B cell (primary cell): ENCODE data around the gene CCL3. TPM values are rescaled to one million over a fixed set of nuclear protein-coding genes. Genes with fewer than 3 reads are reported as not detected.

Source experiments
- ATAC-seq: fragments of 200-7000 bp; cut with Tn5 transposase; one replicate; pipeline ENCODE4 v1.10.0; 2021; ENCODE audit warnings: low read depth, mild to moderate bottlenecking, moderate number of reproducible peaks, moderate library complexity
- CTCF ChIA-PET: fragments of 350-600 bp; sonication (Branson Sonifier 250); formaldehyde crosslinking; loops from one replicate; lab custom pipeline; 2021; ENCODE audit warnings: antibody characterized with exemption, inconsistent platforms; lab: Charles Lee
- POLR2A ChIA-PET: fragments of 350-600 bp; sonication (Branson Sonifier 250); formaldehyde crosslinking; loops from one replicate; lab custom pipeline; 2021; ENCODE audit warnings: antibody characterized with exemption; lab: Charles Lee
- DNase-seq: peaks from one replicate; pipeline ENCODE4 v3.0.0; 2013
- H2AFZ ChIP-seq: 2 replicates; pipeline ENCODE4 v1.6.1; 2012; ENCODE audit warnings: mild to moderate bottlenecking, low read depth, low read length; ENCODE audit not compliant: insufficient read depth, poor library complexity, severe bottlenecking
- H3K27ac ChIP-seq, 2 donors: 1 replicate in 1 of 2; 2 replicates in 1 of 2; pipeline ENCODE4 v1.5.1; 2012 to 2013; ENCODE audit warnings: low read length in 2 of 2, mild to moderate bottlenecking in 2 of 2, moderate library complexity in 1 of 2
- H3K27me3 ChIP-seq, 4 experiments: fragments of 200-600 bp in 1 of 4; sonication (generic) in 1 of 4; replicated peaks in 1 of 4; 1 replicate in 2 of 4; 2 replicates in 2 of 4; pipeline versions ENCODE4 v1.6.1 to v1.7.0; 2013 to 2016; ENCODE audit warnings: low read length in 3 of 4, mild to moderate bottlenecking in 2 of 4, mixed read lengths in 1 of 4, moderate library complexity in 1 of 4; ENCODE audit not compliant: insufficient read depth in 4 of 4, control insufficient read depth in 3 of 4; ENCODE audit errors: control extremely low read depth in 1 of 4
- H3K36me3 ChIP-seq, 2 experiments: replicated peaks in 1 of 2; 1 replicate in 1 of 2; 2 replicates in 1 of 2; pipeline versions ENCODE4 v1.6.1 to v1.7.1; 2013; ENCODE audit warnings: low read length in 1 of 2; ENCODE audit not compliant: insufficient read depth in 2 of 2, control insufficient read depth in 1 of 2; ENCODE audit errors: control extremely low read depth in 1 of 2, extremely low read depth in 1 of 2
- H3K4me1 ChIP-seq, 2 donors: fragments of 200-600 bp in 1 of 2; sonication (generic) in 1 of 2; 1 replicate in 1 of 2; 2 replicates in 1 of 2; pipeline versions ENCODE4 v1.5.1 to v1.6.1; 2013 to 2017; ENCODE audit warnings: low read length in 2 of 2; ENCODE audit not compliant: control insufficient read depth in 2 of 2, insufficient read depth in 2 of 2
- H3K4me2 ChIP-seq: replicated peaks from 2 replicates; pipeline ENCODE3; 2012; ENCODE audit warnings: mild to moderate bottlenecking, low read depth, low read length; ENCODE audit not compliant: poor library complexity, severe bottlenecking
- H3K4me3 ChIP-seq, 5 experiments: fragments of 200-600 bp in 1 of 5; sonication (generic) in 1 of 5; 1 replicate in 3 of 5; 2 replicates in 2 of 5; pipeline versions ENCODE4 v1.5.1 to v1.7.0; 2011 to 2016; ENCODE audit warnings: low read length in 4 of 5, mild to moderate bottlenecking in 4 of 5, low read depth in 2 of 5, control low read depth in 1 of 5, moderate library complexity in 1 of 5; ENCODE audit not compliant: insufficient read depth in 1 of 5; ENCODE audit errors: control extremely low read depth in 1 of 5, extremely low read depth in 1 of 5
- H3K79me2 ChIP-seq: fragments of 200-600 bp; sonication (generic); one replicate; pipeline ENCODE4 v1.6.0; 2016; ENCODE audit warnings: low read length; ENCODE audit not compliant: control insufficient read depth, insufficient read depth
- H3K9ac ChIP-seq: fragments of 200-600 bp; sonication (generic); 2 replicates; pipeline ENCODE4 v1.6.1; 2017; ENCODE audit warnings: mild to moderate bottlenecking, low read length, moderate library complexity
- H3K9me3 ChIP-seq, 3 donors: one replicate each; pipeline versions ENCODE4 v1.6.1 to v1.7.1; 2013; ENCODE audit warnings: low read length in 2 of 3; ENCODE audit not compliant: control insufficient read depth in 2 of 3, insufficient read depth in 1 of 3; ENCODE audit errors: control extremely low read depth in 1 of 3
- H4K20me1 ChIP-seq: 2 replicates; pipeline ENCODE4 v1.6.0; 2012; ENCODE audit warnings: mild to moderate bottlenecking, low read length; ENCODE audit not compliant: insufficient read depth, control insufficient read depth, poor library complexity, severe bottlenecking
- H3K27ac Mint-ChIP-seq: one replicate; pipeline ENCODE4 v1.8.0; 2021; ENCODE audit warnings: mixed read lengths
- H3K27me3 Mint-ChIP-seq: one replicate; pipeline ENCODE4 v1.8.0; 2021; ENCODE audit warnings: mixed read lengths
- H3K4me1 Mint-ChIP-seq: one replicate; pipeline ENCODE4 v1.8.0; 2021; ENCODE audit warnings: mixed read lengths
- H3K4me3 Mint-ChIP-seq: one replicate; pipeline ENCODE4 v1.8.0; 2021; ENCODE audit warnings: mixed read lengths
- H3K9me3 Mint-ChIP-seq: one replicate; pipeline ENCODE4 v1.8.0; 2022; ENCODE audit warnings: mixed read lengths; ENCODE audit not compliant: insufficient read depth
- EZH2 ChIP-seq: IDR thresholded peaks from 2 replicates; pipeline ENCODE4 v1.6.1; 2012; ENCODE audit warnings: borderline replicate concordance, low read depth, mild to moderate bottlenecking, moderate library complexity, low read length; ENCODE audit not compliant: insufficient read depth, poor library complexity, severe bottlenecking
- WGBS: methylation state at CpG from one replicate; pipeline ENCODE4 v1.1.5; 2013; ENCODE audit warnings: missing lambda C conversion rate; ENCODE audit not compliant: insufficient coverage; 5-methylcytosine and 5-hydroxymethylcytosine counted together
- intact Hi-C: fragments of 100-400 bp; cut with micrococcal nuclease; formaldehyde crosslinking; loops from one replicate; pipeline ENCODE4 v1.10.0; 2022
- polyA plus RNA-seq: library from polyadenylated mRNA; depleted of rRNA; stranded (reverse); fragments of >200 nt; gene quantifications from 2 replicates; pipeline ENCODE4 v1.2.3, GENCODE V29; 2012
- total RNA-seq, 2 donors: library from RNA; stranded (reverse); fragments of 120-200 nt in 1 of 2; gene quantifications; 1 replicate in 1 of 2; 2 replicates in 1 of 2; pipeline versions ENCODE4 v1.2.3 to v1.2.4, GENCODE V29; 2013 to 2022
- TF ChIP-seq, protein P1 (sequence below): fragments of 200-600 bp; IDR thresholded peaks from one replicate; pipeline ENCODE4 v1.8.0; 2022; ENCODE audit warnings: antibody characterized with exemption, mild to moderate bottlenecking

The CCL3 gene
- total and polyA plus RNA-seq, 2 donors (not counting 1 experiment from before 2014, with no cell fraction given) = 5.7 to 31.3 TPM

GRCh38 chr17:36092230-36092629 lies 2.3 kb upstream of the CCL3 start:
- Histone ChIP-seq H3K27me3 (no peaks in the 10 kb centered on the region), H4K20me1 (no peaks in the 10 kb centered on the region), H3K27ac (no peak overlapping the region), H3K9ac (no peak overlapping the region), H3K4me2 (peak overlapping the region; percentile 32), H3K9me3 (peaks cover 0 to 6% (median 0%) of the 10 kb centered on the region in 3 donors), H3K4me3 (no peak overlapping the region), H3K36me3 (no peaks in the 10 kb centered on the region), H2AFZ (no peak overlapping the region), H3K79me2 (no peaks in the 10 kb centered on the region), H3K4me1 (peaks cover 63 to 70% of the 10 kb centered on the region in 2 donors)
- POLR2A ChIA-PET = interaction anchor here (0.6 kb wide), 1 partner anchor 36 kb away, joined by 3 read pairs; no protein-coding TSS in a partner anchor
- no peak for ATAC-seq
- Mint-ChIP-seq H3K4me1 (peaks cover 74% of the 10 kb centered on the region), H3K9me3 (no peaks in the 10 kb centered on the region), H3K27ac (peak overlapping the region; percentile 34), H3K4me3 (peak overlapping the region; percentile 30), H3K27me3 (peaks cover 4% of the 10 kb centered on the region)
- peak; percentile 47 for DNase-seq
- CTCF ChIA-PET = interaction anchor here (1.6 kb wide), 2 partner anchors 11 to 20 kb away, joined by 5 to 6 read pairs; partner anchors contain the start of gene CCL4
- WGBS = 83% methylated on average over 1 of the region's 4 CpGs
- intact Hi-C loops = no loop called here
- TF ChIP-seq, protein P1, sequence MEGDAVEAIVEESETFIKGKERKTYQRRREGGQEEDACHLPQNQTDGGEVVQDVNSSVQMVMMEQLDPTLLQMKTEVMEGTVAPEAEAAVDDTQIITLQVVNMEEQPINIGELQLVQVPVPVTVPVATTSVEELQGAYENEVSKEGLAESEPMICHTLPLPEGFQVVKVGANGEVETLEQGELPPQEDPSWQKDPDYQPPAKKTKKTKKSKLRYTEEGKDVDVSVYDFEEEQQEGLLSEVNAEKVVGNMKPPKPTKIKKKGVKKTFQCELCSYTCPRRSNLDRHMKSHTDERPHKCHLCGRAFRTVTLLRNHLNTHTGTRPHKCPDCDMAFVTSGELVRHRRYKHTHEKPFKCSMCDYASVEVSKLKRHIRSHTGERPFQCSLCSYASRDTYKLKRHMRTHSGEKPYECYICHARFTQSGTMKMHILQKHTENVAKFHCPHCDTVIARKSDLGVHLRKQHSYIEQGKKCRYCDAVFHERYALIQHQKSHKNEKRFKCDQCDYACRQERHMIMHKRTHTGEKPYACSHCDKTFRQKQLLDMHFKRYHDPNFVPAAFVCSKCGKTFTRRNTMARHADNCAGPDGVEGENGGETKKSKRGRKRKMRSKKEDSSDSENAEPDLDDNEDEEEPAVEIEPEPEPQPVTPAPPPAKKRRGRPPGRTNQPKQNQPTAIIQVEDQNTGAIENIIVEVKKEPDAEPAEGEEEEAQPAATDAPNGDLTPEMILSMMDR = no peak
- TF ChIP-seq EZH2 = no peak

DNA sequence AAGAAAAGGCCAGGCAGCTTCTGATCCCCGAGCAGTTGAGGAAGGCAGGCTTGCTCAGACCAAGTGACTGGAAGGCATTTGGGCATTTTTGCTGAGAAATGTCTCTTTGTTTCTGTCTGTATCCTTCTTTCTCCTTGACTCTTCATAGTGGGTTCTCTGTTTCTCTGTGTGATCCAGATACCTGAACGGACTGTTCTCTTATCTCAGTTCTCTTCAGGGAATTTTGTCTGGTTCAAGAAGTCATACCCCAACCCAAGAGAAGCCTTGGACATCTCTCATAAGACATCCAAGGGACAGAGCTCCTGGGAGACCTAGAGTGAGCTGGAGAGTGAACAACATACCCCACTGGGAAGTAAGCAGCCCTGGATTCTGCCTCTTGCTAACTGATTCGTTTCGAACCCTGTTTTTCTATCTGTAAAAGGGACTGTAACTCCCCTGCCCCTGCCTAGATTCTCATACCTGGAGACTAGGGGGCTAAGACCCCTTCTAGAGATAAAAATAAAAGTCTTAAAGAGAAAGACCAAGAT lies 541 bp downstream of the CCL3 start:
- ChIA-PET POLR2A (interaction anchor here (0.6 to 1.3 kb wide), 2 partner anchors 13 to 526 kb away, joined by 4 read pairs; no protein-coding TSS in a partner anchor), CTCF (interaction anchor here (0.9 to 2.1 kb wide), 8 partner anchors 14 to 62 kb away, joined by 4 to 11 read pairs (median 4); partner anchors contain the start of gene CCL4)
- no peaks in the 10 kb centered on the region for H4K20me1 ChIP-seq
- peak overlapping the region; percentile 44 for H3K9ac ChIP-seq
- no peak for ATAC-seq
- intact Hi-C loops = no loop called here
- no peaks in the 10 kb centered on the region for H3K36me3 ChIP-seq
- H2AFZ ChIP-seq = no peak overlapping the region
- TF ChIP-seq, protein P1 = no peak
- TF ChIP-seq EZH2 = no peak
- H3K4me3 Mint-ChIP-seq = peak overlapping the region; percentile 89
- H3K4me3 ChIP-seq = peak overlapping the region; percentile 32 to 43 (median 36)
- H3K4me1 Mint-ChIP-seq = peaks cover 66% of the 10 kb centered on the region
- H3K4me1 ChIP-seq = peaks cover 43 to 48% of the 10 kb centered on the region in 2 donors
- H3K27me3 ChIP-seq = no peaks in the 10 kb centered on the region
- H3K9me3 Mint-ChIP-seq = no peaks in the 10 kb centered on the region
- H3K27me3 Mint-ChIP-seq = no peaks in the 10 kb centered on the region
- no peak for DNase-seq
- H3K79me2 ChIP-seq = no peaks in the 10 kb centered on the region
- 80% methylated on average over 1 of the region's 4 CpGs for WGBS
- H3K9me3 ChIP-seq = peaks cover 0 to 6% (median 0%) of the 10 kb centered on the region in 3 donors
- H3K27ac ChIP-seq = peak overlapping the region; percentile 58 to 85
- H3K27ac Mint-ChIP-seq = peak overlapping the region; percentile 87
- peak overlapping the region; percentile 70 for H3K4me2 ChIP-seq
